HEK293 (cell line): ENCODE measurements around the gene GNAI1.

Source experiments
- CTCF ChIA-PET: fragments of 350-600 bp; formaldehyde crosslinking; extraction: SDS; loops from one replicate; lab custom pipeline; 2021; ENCODE audit warnings: antibody characterized with exemption; lab: Yijun Ruan, JAX
- POLR2A ChIA-PET: fragments of 300-600 bp; formaldehyde crosslinking; extraction: SDS; loops from one replicate; lab custom pipeline; 2020; ENCODE audit warnings: antibody characterized with exemption, inconsistent platforms; lab: Yijun Ruan, JAX
- H3K27ac ChIP-seq: fragments of 200-500 bp; sonication (Bioruptor generic); 2 replicates; pipeline ENCODE4 v1.5.1; 2014; ENCODE audit warnings: low read depth, low read length, control low read depth, inconsistent platforms; ENCODE audit errors: extremely low read depth
- H3K36me3 ChIP-seq, 2 experiments: fragments of 200-500 bp in 1 of 2; sonication (Bioruptor generic) in 1 of 2; 1 replicate in 1 of 2; 2 replicates in 1 of 2; pipeline ENCODE4 v1.5.1; 2014 to 2017; ENCODE audit warnings: inconsistent platforms in 2 of 2, low read length in 2 of 2; ENCODE audit not compliant: control insufficient read depth in 2 of 2, insufficient read depth in 1 of 2
- H3K4me1 ChIP-seq: fragments of 200-500 bp; sonication (Bioruptor generic); 2 replicates; pipeline ENCODE4 v1.5.1; 2014; ENCODE audit warnings: mild to moderate bottlenecking, low read length, inconsistent platforms; ENCODE audit not compliant: control insufficient read depth, insufficient read depth
- H3K4me3 ChIP-seq: 2 replicates; pipeline ENCODE4 v1.5.1; 2011; ENCODE audit warnings: low read depth, mild to moderate bottlenecking, control low read depth, low read length, moderate library complexity
- H3K9me3 ChIP-seq: fragments of 200-500 bp; sonication (Bioruptor generic); 2 replicates; pipeline ENCODE4 v1.5.1; 2014; ENCODE audit warnings: low read depth, low read length, inconsistent platforms; ENCODE audit not compliant: control insufficient read depth, insufficient read depth
- GLI2 ChIP-seq: fragments of 450-650 bp; formaldehyde crosslinking; IDR thresholded peaks from 2 replicates; pipeline ENCODE4; 2017; ENCODE audit warnings: missing biosample characterization, missing genetic modification characterization, low read depth, borderline replicate concordance
- OVOL3 ChIP-seq: fragments of 450-650 bp; formaldehyde crosslinking; IDR thresholded peaks from 2 replicates; pipeline ENCODE4 v1.5.1; 2016; ENCODE audit warnings: missing biosample characterization, missing genetic modification characterization
- SALL2 ChIP-seq: fragments of 450-650 bp; formaldehyde crosslinking; IDR thresholded peaks from 2 replicates; pipeline ENCODE4 v1.5.0; 2017; ENCODE audit warnings: missing biosample characterization, mild to moderate bottlenecking, missing genetic modification characterization, borderline replicate concordance
- SP2 ChIP-seq: fragments of 450-650 bp; formaldehyde crosslinking; IDR thresholded peaks from 2 replicates; pipeline ENCODE4 v1.5.1; 2016; ENCODE audit warnings: missing biosample characterization, missing genetic modification characterization
- ZBTB20 ChIP-seq: fragments of 450-650 bp; formaldehyde crosslinking; IDR thresholded peaks from 2 replicates; pipeline ENCODE4 v1.5.1; 2016; ENCODE audit warnings: missing biosample characterization, missing genetic modification characterization
- ZIC2 ChIP-seq: fragments of 450-650 bp; formaldehyde crosslinking; IDR thresholded peaks from 2 replicates; pipeline ENCODE4 v1.5.1; 2016; ENCODE audit warnings: missing biosample characterization, missing genetic modification characterization
- ZNF157 ChIP-seq: fragments of 450-650 bp; formaldehyde crosslinking; IDR thresholded peaks from 2 replicates; pipeline ENCODE4 v1.5.1; 2016; ENCODE audit warnings: missing biosample characterization, missing genetic modification characterization
- ZNF19 ChIP-seq: fragments of 450-650 bp; formaldehyde crosslinking; IDR thresholded peaks from 2 replicates; pipeline ENCODE4; 2016; ENCODE audit warnings: missing biosample characterization, missing genetic modification characterization, low read depth
- ZNF223 ChIP-seq: fragments of 450-650 bp; formaldehyde crosslinking; IDR thresholded peaks from 2 replicates; pipeline ENCODE4 v1.5.1; 2016; ENCODE audit warnings: missing biosample characterization, missing genetic modification characterization
- ZNF274 ChIP-seq, 2 experiments: fragments of 200-500 bp in 1 of 2; fragments of 450-650 bp in 1 of 2; sonication (Bioruptor generic) in 1 of 2; formaldehyde crosslinking in 1 of 2; IDR thresholded peaks; 2 replicates each; pipeline versions ENCODE4 v1.5.1 to v1.6.1; 2014 to 2016; ENCODE audit warnings: borderline replicate concordance in 1 of 2, inconsistent platforms in 1 of 2, low read length in 1 of 2, missing biosample characterization in 1 of 2, missing genetic modification characterization in 1 of 2
- ZNF311 ChIP-seq: fragments of 450-650 bp; formaldehyde crosslinking; IDR thresholded peaks from 2 replicates; pipeline ENCODE4 v1.5.1; 2017; ENCODE audit warnings: missing biosample characterization, missing genetic modification characterization, borderline replicate concordance
- ZNF394 ChIP-seq: fragments of 450-650 bp; formaldehyde crosslinking; IDR thresholded peaks from 2 replicates; pipeline ENCODE4 v1.5.1; 2016; ENCODE audit warnings: missing biosample characterization, missing genetic modification characterization, mild to moderate bottlenecking, moderate library complexity, borderline replicate concordance
- ZNF423 ChIP-seq: fragments of 450-650 bp; formaldehyde crosslinking; IDR thresholded peaks from 2 replicates; pipeline ENCODE4 v1.5.1; 2016; ENCODE audit warnings: missing biosample characterization, missing genetic modification characterization
- ZNF529 ChIP-seq: fragments of 450-650 bp; formaldehyde crosslinking; IDR thresholded peaks from 2 replicates; pipeline ENCODE4 v1.5.1; 2017; ENCODE audit warnings: missing genetic modification characterization, missing biosample characterization; ENCODE audit not compliant: insufficient replicate concordance
- ZNF621 ChIP-seq: fragments of 450-650 bp; formaldehyde crosslinking; IDR thresholded peaks from 2 replicates; pipeline ENCODE4 v1.5.1; 2017; ENCODE audit warnings: missing biosample characterization, missing genetic modification characterization
- ZNF670 ChIP-seq: fragments of 450-650 bp; formaldehyde crosslinking; IDR thresholded peaks from 2 replicates; pipeline ENCODE4 v1.5.1; 2016; ENCODE audit warnings: missing biosample characterization, missing genetic modification characterization, low read depth
- TF ChIP-seq, protein P1 (sequence below): fragments of 450-650 bp; formaldehyde crosslinking; IDR thresholded peaks from 2 replicates; pipeline ENCODE4 v1.5.1; 2016; ENCODE audit warnings: missing biosample characterization, missing genetic modification characterization
- TF ChIP-seq, protein P2 (sequence below): IDR thresholded peaks from 2 replicates; pipeline ENCODE4 v1.6.1; 2011; ENCODE audit warnings: mild to moderate bottlenecking, low read depth, low read length, borderline replicate concordance
- TF ChIP-seq, protein P3 (sequence below): fragments of 450-650 bp; formaldehyde crosslinking; IDR thresholded peaks from 2 replicates; pipeline ENCODE4 v1.5.1; 2017; ENCODE audit warnings: missing biosample characterization, missing genetic modification characterization
- TF ChIP-seq, protein P4 (sequence below): fragments of 450-650 bp; formaldehyde crosslinking; IDR thresholded peaks from 2 replicates; pipeline ENCODE4 v1.5.1; 2017; ENCODE audit warnings: missing biosample characterization, missing genetic modification characterization

The GNAI1 gene

DNA sequence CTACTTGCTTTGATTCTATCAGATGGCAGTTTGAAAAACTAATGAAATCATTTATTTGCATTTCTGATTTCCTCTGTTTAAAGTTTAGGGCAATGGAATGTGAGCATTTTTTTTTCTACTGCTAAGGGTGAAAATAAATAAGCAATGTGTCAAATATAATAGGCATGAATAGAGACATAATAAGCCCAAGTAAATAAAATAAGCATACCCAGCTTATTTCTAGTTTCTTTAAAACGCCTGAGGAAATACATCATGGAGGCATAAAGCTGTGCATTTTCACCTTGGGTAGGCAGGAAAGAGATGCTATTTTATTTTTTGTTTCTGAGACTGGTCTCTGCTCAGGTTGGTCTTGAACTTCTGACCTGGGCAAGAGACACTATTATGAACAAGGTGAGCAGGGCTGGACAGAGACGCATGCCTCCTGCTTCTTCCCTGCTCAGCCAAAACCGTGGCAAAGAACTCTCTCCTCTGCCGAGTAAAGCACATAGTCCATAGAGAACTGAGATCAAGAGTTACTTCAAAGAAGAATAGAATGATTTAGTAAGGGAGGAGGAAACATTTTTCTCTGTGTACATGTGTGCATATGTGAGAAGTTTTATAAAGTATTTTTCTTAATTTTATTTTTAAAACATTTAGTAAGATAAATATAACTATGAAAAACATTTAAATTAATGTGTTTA, 138.1 kb downstream of the GNAI1 start (continued):
- TF ChIP-seq SP2 (tag by site-specific recombination): no peak
- TF ChIP-seq ZNF670 (tag by site-specific recombination): no peak
- no peak for TF ChIP-seq ZNF223 (tag by site-specific recombination)
- TF ChIP-seq ZNF394: no peak
- TF ChIP-seq ZIC2: no peak
- no peak for TF ChIP-seq ZNF19 (tag by site-specific recombination)
- no peak for TF ChIP-seq ZNF311 (tag by site-specific recombination)
- TF ChIP-seq, protein P1, sequence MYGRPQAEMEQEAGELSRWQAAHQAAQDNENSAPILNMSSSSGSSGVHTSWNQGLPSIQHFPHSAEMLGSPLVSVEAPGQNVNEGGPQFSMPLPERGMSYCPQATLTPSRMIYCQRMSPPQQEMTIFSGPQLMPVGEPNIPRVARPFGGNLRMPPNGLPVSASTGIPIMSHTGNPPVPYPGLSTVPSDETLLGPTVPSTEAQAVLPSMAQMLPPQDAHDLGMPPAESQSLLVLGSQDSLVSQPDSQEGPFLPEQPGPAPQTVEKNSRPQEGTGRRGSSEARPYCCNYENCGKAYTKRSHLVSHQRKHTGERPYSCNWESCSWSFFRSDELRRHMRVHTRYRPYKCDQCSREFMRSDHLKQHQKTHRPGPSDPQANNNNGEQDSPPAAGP (tag by site-specific recombination): no peak
- TF ChIP-seq GLI2: no peak
- no peak for TF ChIP-seq OVOL3 (tag by site-specific recombination)
- TF ChIP-seq, protein P2, sequence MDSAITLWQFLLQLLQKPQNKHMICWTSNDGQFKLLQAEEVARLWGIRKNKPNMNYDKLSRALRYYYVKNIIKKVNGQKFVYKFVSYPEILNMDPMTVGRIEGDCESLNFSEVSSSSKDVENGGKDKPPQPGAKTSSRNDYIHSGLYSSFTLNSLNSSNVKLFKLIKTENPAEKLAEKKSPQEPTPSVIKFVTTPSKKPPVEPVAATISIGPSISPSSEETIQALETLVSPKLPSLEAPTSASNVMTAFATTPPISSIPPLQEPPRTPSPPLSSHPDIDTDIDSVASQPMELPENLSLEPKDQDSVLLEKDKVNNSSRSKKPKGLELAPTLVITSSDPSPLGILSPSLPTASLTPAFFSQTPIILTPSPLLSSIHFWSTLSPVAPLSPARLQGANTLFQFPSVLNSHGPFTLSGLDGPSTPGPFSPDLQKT: no peak
- TF ChIP-seq, protein P3, sequence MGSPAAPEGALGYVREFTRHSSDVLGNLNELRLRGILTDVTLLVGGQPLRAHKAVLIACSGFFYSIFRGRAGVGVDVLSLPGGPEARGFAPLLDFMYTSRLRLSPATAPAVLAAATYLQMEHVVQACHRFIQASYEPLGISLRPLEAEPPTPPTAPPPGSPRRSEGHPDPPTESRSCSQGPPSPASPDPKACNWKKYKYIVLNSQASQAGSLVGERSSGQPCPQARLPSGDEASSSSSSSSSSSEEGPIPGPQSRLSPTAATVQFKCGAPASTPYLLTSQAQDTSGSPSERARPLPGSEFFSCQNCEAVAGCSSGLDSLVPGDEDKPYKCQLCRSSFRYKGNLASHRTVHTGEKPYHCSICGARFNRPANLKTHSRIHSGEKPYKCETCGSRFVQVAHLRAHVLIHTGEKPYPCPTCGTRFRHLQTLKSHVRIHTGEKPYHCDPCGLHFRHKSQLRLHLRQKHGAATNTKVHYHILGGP (tag by site-specific recombination): no peak
- TF ChIP-seq ZBTB20 (tag by site-specific recombination): no peak

DNA sequence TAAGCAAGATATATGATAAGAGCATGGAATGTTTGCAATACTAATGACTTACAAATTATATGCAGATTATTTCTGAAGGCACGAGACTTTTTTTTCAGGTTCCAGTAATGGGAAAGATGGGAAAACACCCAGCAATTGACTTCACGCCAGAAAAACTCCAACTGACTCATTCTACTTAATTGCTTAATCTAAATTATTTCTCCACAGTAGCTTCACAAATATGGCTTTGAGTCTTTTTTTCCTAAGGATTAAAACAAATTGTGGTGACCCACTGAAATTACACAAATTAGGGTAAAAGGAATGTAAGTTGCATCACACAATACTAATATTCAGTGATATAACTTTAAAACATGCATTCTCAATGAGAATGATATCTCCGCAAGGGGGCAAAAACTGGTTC, 138.7 kb downstream of the GNAI1 start:
- H3K4me3 ChIP-seq: no peak overlapping the region
- POLR2A ChIA-PET: no interaction called here
- peaks cover 9% of the 10 kb centered on the region for H3K4me1 ChIP-seq
- H3K36me3 ChIP-seq: no peaks in the 10 kb centered on the region
- no peak overlapping the region for H3K27ac ChIP-seq
- TF ChIP-seq ZNF274 (IDR thresholded peaks at IDR 0.05; ENCODE audit: low read length) (no peak), ZNF274 (tag by site-specific recombination; IDR thresholded peaks at IDR 0.05; ENCODE audit: borderline replicate concordance) (no peak), ZNF394 (no peak), ZNF157 (tag by site-specific recombination) (no peak), ZNF423 (no peak), ZNF529 (no peak), ZNF621 (tag by site-specific recombination) (no peak), SALL2 (tag by site-specific recombination) (no peak)
- TF ChIP-seq, protein P4, sequence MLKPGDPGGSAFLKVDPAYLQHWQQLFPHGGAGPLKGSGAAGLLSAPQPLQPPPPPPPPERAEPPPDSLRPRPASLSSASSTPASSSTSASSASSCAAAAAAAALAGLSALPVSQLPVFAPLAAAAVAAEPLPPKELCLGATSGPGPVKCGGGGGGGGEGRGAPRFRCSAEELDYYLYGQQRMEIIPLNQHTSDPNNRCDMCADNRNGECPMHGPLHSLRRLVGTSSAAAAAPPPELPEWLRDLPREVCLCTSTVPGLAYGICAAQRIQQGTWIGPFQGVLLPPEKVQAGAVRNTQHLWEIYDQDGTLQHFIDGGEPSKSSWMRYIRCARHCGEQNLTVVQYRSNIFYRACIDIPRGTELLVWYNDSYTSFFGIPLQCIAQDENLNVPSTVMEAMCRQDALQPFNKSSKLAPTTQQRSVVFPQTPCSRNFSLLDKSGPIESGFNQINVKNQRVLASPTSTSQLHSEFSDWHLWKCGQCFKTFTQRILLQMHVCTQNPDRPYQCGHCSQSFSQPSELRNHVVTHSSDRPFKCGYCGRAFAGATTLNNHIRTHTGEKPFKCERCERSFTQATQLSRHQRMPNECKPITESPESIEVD (tag by site-specific recombination): 0 out of 2 replicates have a peak, but pooled peaks have one; percentile 15
- no peaks in the 10 kb centered on the region for H3K9me3 ChIP-seq
- CTCF ChIA-PET: no interaction called here
